Endodermal cell (in vitro differentiated cells): Measurements from ENCODE around the gene FGA. TPM values are rescaled to one million over a fixed set of nuclear protein-coding genes. Genes with fewer than 3 reads are reported as not detected.

Source experiments
- DNase-seq: peaks from one replicate; pipeline ENCODE4 v3.0.0-alpha.2; 2017
- H3K27ac ChIP-seq: 2 replicates; pipeline ENCODE4 v1.5.1; 2013; ENCODE audit warnings: mild to moderate bottlenecking, low read depth, low read length, moderate library complexity
- H3K27me3 ChIP-seq: 2 replicates; pipeline ENCODE4 v1.6.1; 2013; ENCODE audit warnings: mild to moderate bottlenecking, low read length, moderate library complexity; ENCODE audit not compliant: insufficient read depth, control insufficient read depth, poor library complexity, severe bottlenecking
- H3K36me3 ChIP-seq: 2 replicates; pipeline ENCODE4 v1.7.0; 2013; ENCODE audit warnings: mild to moderate bottlenecking, low read length, moderate library complexity; ENCODE audit not compliant: control insufficient read depth, insufficient read depth
- H3K4me1 ChIP-seq: one replicate; pipeline ENCODE4 v1.7.0; 2013; ENCODE audit warnings: low read length; ENCODE audit not compliant: control insufficient read depth, insufficient read depth
- H3K4me3 ChIP-seq: 2 replicates; pipeline ENCODE4 v1.5.1; 2013; ENCODE audit warnings: mild to moderate bottlenecking, low read length, moderate library complexity
- H3K9ac ChIP-seq: 2 replicates; pipeline ENCODE4 v1.6.1; 2013; ENCODE audit warnings: mild to moderate bottlenecking, low read length, moderate library complexity; ENCODE audit not compliant: poor library complexity, severe bottlenecking; ENCODE audit errors: extremely low read depth
- H3K9me3 ChIP-seq: 2 replicates; pipeline ENCODE4 v1.6.1; 2013; ENCODE audit warnings: mild to moderate bottlenecking, low read length, moderate library complexity; ENCODE audit not compliant: control insufficient read depth
- H3K27ac Mint-ChIP-seq: 2 replicates; pipeline ENCODE4 v1.8.0; 2020; ENCODE audit warnings: mixed read lengths
- H3K27me3 Mint-ChIP-seq: 2 replicates; pipeline ENCODE4 v1.8.0; 2021; ENCODE audit warnings: mild to moderate bottlenecking, mixed read lengths; ENCODE audit not compliant: insufficient read depth
- H3K36me3 Mint-ChIP-seq: 2 replicates; pipeline ENCODE4 v1.8.0; 2020; ENCODE audit warnings: low read depth, mixed read lengths
- H3K4me1 Mint-ChIP-seq: 2 replicates; pipeline ENCODE4 v1.8.0; 2020; ENCODE audit warnings: mixed read lengths
- H3K4me3 Mint-ChIP-seq: 2 replicates; pipeline ENCODE4 v1.8.0; 2020; ENCODE audit warnings: mild to moderate bottlenecking, moderate library complexity, mixed read lengths
- H3K9me3 Mint-ChIP-seq: 2 replicates; pipeline ENCODE4 v1.8.0; 2020; ENCODE audit warnings: mild to moderate bottlenecking, mixed read lengths
- WGBS, 2 experiments: methylation state at CpG; one replicate each; pipeline versions ENCODE4 v1.1.5 to v1.1.7; 2013; ENCODE audit warnings: missing lambda C conversion rate in 2 of 2, mixed read lengths in 1 of 2; ENCODE audit not compliant: insufficient coverage in 1 of 2, insufficient read length in 1 of 2; 5-methylcytosine and 5-hydroxymethylcytosine counted together
- total RNA-seq, 2 donors: library from RNA; stranded (reverse); fragmentation: NEBNext Ultra II Directional in 1 of 2; extraction: Animal tissue kit (Norgen Biotek cat#: 25700) in 1 of 2; gene quantifications; 2 replicates in 1 of 2; 3 replicates in 1 of 2; pipeline ENCODE4 v1.2.1, GENCODE V29; 2021
- TF ChIP-seq, protein P1 (sequence below): fragments of 200-600 bp; sonication (generic); conservative IDR thresholded peaks from 2 replicates; pipeline ENCODE4 v1.5.0; 2021; ENCODE audit warnings: antibody characterized with exemption, mild to moderate bottlenecking

FGA gene
- total RNA-seq, 2 donors from 2014 or later = 3.1 to 3.7 TPM

- Histone ChIP-seq H3K4me3 (no peak overlapping the region), H3K9ac (no peak overlapping the region), H3K36me3 (no peaks in the 10 kb centered on the region), H3K9me3 (no peaks in the 10 kb centered on the region), H3K27ac (no peak overlapping the region), H3K27me3 (no peaks in the 10 kb centered on the region), H3K4me1 (peaks cover 5% of the 10 kb centered on the region)
- Mint-ChIP-seq H3K27ac (no peak overlapping the region), H3K4me3 (no peak overlapping the region), H3K27me3 (peaks cover 5% of the 10 kb centered on the region), H3K4me1 (peaks cover 14% of the 10 kb centered on the region), H3K36me3 (no peaks in the 10 kb centered on the region), H3K9me3 (no peaks in the 10 kb centered on the region)
- WGBS, 2 experiments = 92 to 100% methylated on average over 1 to 2 of the region's 2 CpGs
- DNase-seq = no peak
- TF ChIP-seq, protein P1, sequence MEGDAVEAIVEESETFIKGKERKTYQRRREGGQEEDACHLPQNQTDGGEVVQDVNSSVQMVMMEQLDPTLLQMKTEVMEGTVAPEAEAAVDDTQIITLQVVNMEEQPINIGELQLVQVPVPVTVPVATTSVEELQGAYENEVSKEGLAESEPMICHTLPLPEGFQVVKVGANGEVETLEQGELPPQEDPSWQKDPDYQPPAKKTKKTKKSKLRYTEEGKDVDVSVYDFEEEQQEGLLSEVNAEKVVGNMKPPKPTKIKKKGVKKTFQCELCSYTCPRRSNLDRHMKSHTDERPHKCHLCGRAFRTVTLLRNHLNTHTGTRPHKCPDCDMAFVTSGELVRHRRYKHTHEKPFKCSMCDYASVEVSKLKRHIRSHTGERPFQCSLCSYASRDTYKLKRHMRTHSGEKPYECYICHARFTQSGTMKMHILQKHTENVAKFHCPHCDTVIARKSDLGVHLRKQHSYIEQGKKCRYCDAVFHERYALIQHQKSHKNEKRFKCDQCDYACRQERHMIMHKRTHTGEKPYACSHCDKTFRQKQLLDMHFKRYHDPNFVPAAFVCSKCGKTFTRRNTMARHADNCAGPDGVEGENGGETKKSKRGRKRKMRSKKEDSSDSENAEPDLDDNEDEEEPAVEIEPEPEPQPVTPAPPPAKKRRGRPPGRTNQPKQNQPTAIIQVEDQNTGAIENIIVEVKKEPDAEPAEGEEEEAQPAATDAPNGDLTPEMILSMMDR = no peak
Measured at GRCh38 chr4:154616731-154617130, 26.2 kb upstream of the FGA start.

DNA sequence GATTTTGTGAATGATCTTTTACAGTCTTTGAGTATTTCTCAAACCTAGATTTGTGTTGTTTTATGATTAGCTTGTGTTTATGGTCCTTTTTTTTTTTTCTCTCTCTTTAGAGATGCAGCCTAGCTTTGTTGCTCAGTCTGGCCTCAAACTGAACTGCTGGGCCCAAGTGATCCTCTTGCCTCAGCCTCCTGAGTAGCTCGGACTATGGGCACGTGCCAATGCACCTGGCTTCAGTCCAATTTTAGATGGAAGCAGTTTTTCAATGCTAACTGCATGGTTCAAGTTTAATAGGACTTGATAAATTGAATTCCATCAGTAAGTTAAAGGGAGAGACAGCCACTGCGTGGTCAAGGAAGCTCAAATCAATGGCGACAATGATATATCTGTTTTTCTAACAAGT, 25.7 kb upstream of the FGA start:
- TF ChIP-seq, protein P1 = no peak
- H3K27me3 ChIP-seq = no peaks in the 10 kb centered on the region
- Mint-ChIP-seq H3K27ac (no peak overlapping the region), H3K4me3 (no peak overlapping the region), H3K4me1 (peaks cover 14% of the 10 kb centered on the region), H3K9me3 (no peaks in the 10 kb centered on the region), H3K36me3 (no peaks in the 10 kb centered on the region), H3K27me3 (peaks cover 3% of the 10 kb centered on the region)
- peaks cover 5% of the 10 kb centered on the region for H3K4me1 ChIP-seq
- DNase-seq = no peak
- no peaks in the 10 kb centered on the region for H3K9me3 ChIP-seq
- no peak overlapping the region for H3K27ac ChIP-seq
- no peak overlapping the region for H3K9ac ChIP-seq
- H3K4me3 ChIP-seq = no peak overlapping the region
- 94% methylated on average over 2 to 4 of the region's 4 CpGs for WGBS, 2 experiments
- H3K36me3 ChIP-seq = no peaks in the 10 kb centered on the region

DNA sequence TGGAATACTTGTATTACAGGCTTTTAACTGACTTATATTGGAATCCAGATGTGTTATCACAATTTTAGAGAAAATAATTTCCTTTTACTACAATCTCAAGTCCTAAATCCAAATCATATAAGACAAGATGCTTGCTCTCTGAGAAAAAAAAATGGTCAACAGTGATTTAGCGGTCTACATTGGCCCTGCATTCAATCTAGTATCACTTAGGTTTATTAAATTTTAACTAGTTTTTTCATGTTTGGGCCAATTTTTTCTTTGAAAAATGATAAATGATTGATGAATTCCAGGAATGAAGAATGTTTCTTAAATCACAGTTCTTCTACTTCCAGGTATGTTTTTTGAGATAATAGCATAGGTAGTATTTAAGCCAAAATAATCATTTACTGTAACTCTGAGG, 24.7 kb upstream of the FGA start:
- TF ChIP-seq, protein P1 = no peak
- Mint-ChIP-seq H3K9me3 (no peaks in the 10 kb centered on the region), H3K4me3 (no peak overlapping the region), H3K27ac (no peak overlapping the region), H3K27me3 (peaks cover 3% of the 10 kb centered on the region), H3K4me1 (peaks cover 14% of the 10 kb centered on the region), H3K36me3 (no peaks in the 10 kb centered on the region)
- Histone ChIP-seq H3K36me3 (no peaks in the 10 kb centered on the region), H3K9ac (no peak overlapping the region), H3K9me3 (no peaks in the 10 kb centered on the region), H3K4me1 (peaks cover 5% of the 10 kb centered on the region), H3K27ac (no peak overlapping the region), H3K27me3 (no peaks in the 10 kb centered on the region), H3K4me3 (no peak overlapping the region)
- DNase-seq = no peak
- WGBS, 2 experiments = 100% methylated on average over 1 of the region's 1 CpG; no CpG with 5 or more reads in 1 of the 2 experiments
